Psoas muscle (tissue), 8 donors: ENCODE data around the gene KITLG. TPM values are rescaled to one million over a fixed set of nuclear protein-coding genes. Genes with fewer than 3 reads are reported as not detected.

ENCODE experiments used
- ATAC-seq, 4 donors: fragments of 200-7000 bp; cut with Tn5 transposase; one replicate each; pipeline ENCODE4 v1.9.1; 2020; ENCODE audit warnings: moderate library complexity in 3 of 4, mild to moderate bottlenecking in 2 of 4
- DNase-seq, 2 donors: peaks; one replicate each; pipeline ENCODE4 v3.0.0-alpha.2; 2020
- H3K27ac ChIP-seq: fragments of 200-600 bp; one replicate; pipeline ENCODE4 v1.8.0; 2022
- H3K27me3 ChIP-seq, 3 donors: fragments of 200-600 bp in 1 of 3; one replicate each; pipeline versions ENCODE4 v1.6.1 to v1.8.0; 2013 to 2022; ENCODE audit warnings: low read length in 2 of 3, mild to moderate bottlenecking in 2 of 3, moderate library complexity in 1 of 3; ENCODE audit not compliant: insufficient read depth in 3 of 3
- H3K36me3 ChIP-seq, 2 donors: fragments of 200-600 bp in 1 of 2; one replicate each; pipeline versions ENCODE4 v1.6.1 to v1.8.0; 2013 to 2022; ENCODE audit warnings: low read depth in 1 of 2, mild to moderate bottlenecking in 1 of 2, moderate library complexity in 1 of 2; ENCODE audit not compliant: insufficient read depth in 1 of 2
- H3K4me1 ChIP-seq: fragments of 200-600 bp; one replicate; pipeline ENCODE4 v1.8.0; 2022
- H3K4me3 ChIP-seq: fragments of 200-600 bp; one replicate; pipeline ENCODE4 v1.8.0; 2022; ENCODE audit warnings: mild to moderate bottlenecking
- H3K9me3 ChIP-seq: fragments of 200-600 bp; one replicate; pipeline ENCODE4 v1.8.0; 2022
- WGBS, 3 donors: extraction: QIAGEN DNeasy Blood & Tissue Kit; methylation state at CpG; one replicate each; pipeline versions ENCODE4 v1.1.6 to v1.1.7; 2013; 5-methylcytosine and 5-hydroxymethylcytosine counted together
- intact Hi-C, 2 donors: fragments of 100-400 bp; cut with DNase I; formaldehyde crosslinking; loops; one replicate each; pipeline versions ENCODE4 v1.11.0 to v1.14.2; 2022
- polyA plus RNA-seq, 3 donors: library from polyadenylated mRNA; stranded (reverse); fragments of 200-250 nt; gene quantifications; one replicate each; pipeline ENCODE4 v1.2.3, GENCODE V29; 2013
- total RNA-seq, 4 donors: library from RNA; stranded (reverse); fragmentation: NEBNext Ultra II Directional in 2 of 4; extraction: Animal tissue kit (Norgen Biotek cat#: 25700) in 2 of 4; gene quantifications; one replicate each; pipeline versions ENCODE4 v1.2.1 to v1.2.4, GENCODE V29; 2021 to 2023
- TF ChIP-seq, protein P1 (sequence below): fragments of 200-600 bp; IDR thresholded peaks from one replicate; pipeline ENCODE4 v1.8.0; 2022; ENCODE audit warnings: antibody characterized with exemption
- donor health status: healthy with polysubstance abuse.
- donor health status: DM: no; HTN: no; CAD: no; lungs with moderate emphysema.
- donor health status: Bipolar disorder and iron deficiency.
- donor health status: healthy.
- donor health status: DM: yes; HTN: yes; CAD: no.
- donor health status: DM: no; HTN: no; CAD: no.
- donor health status: DM: no; HTN: no; CAD: no.
- donor health status: DM: yes; HTN: yes; CAD: no.

Gene KITLG
- total and polyA plus RNA-seq, 7 donors, result 1.5 to 11.5 (median 4.1) TPM

DNA sequence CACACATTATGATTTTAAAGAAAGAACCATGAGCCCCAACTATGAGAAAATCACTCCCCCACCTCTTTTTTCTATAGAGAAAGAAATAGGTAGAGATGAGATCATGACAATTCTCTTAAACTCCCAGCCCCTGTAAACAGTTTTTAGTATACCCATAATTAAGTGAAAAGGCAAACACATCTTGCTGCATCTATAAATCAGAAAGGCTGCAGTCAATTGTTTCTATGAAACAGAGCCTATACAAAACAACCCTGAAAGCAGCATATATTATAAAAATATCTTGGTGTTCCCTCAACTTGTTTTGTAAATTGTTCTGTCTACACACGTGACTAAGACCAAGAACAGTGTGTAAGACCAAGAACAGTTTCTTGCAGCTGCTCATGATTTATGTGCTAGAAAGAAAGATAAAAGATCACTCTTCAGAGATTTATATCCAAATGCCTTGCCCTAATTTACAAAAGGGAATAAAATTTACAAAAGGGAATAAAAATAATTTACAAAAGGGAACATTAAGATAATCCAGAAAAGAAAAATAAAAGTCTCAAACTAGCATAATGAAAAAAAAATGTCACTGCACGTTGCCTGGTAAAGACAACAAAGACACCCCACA lies 4.8 kb downstream of the KITLG start:
- WGBS, 3 donors, result 58 to 68% (median 65%) methylated on average over 2 of the region's 2 CpGs
- intact Hi-C loops, result loop anchor here in 1 of 2 donors (5.0 kb wide), 1 partner anchor 62 kb away; no protein-coding TSS in a partner anchor
- H3K9me3 ChIP-seq, result no peaks in the 10 kb centered on the region
- no peaks in the 10 kb centered on the region for H3K36me3 ChIP-seq
- peaks cover 4% of the 10 kb centered on the region for H3K4me1 ChIP-seq
- ATAC-seq (no peak), DNase-seq (no peak)
- H3K27ac ChIP-seq, result no peak overlapping the region
- no peaks in the 10 kb centered on the region for H3K27me3 ChIP-seq
- peak overlapping the region; percentile 87 for H3K4me3 ChIP-seq
- TF ChIP-seq, protein P1, sequence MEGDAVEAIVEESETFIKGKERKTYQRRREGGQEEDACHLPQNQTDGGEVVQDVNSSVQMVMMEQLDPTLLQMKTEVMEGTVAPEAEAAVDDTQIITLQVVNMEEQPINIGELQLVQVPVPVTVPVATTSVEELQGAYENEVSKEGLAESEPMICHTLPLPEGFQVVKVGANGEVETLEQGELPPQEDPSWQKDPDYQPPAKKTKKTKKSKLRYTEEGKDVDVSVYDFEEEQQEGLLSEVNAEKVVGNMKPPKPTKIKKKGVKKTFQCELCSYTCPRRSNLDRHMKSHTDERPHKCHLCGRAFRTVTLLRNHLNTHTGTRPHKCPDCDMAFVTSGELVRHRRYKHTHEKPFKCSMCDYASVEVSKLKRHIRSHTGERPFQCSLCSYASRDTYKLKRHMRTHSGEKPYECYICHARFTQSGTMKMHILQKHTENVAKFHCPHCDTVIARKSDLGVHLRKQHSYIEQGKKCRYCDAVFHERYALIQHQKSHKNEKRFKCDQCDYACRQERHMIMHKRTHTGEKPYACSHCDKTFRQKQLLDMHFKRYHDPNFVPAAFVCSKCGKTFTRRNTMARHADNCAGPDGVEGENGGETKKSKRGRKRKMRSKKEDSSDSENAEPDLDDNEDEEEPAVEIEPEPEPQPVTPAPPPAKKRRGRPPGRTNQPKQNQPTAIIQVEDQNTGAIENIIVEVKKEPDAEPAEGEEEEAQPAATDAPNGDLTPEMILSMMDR, result no peak

DNA sequence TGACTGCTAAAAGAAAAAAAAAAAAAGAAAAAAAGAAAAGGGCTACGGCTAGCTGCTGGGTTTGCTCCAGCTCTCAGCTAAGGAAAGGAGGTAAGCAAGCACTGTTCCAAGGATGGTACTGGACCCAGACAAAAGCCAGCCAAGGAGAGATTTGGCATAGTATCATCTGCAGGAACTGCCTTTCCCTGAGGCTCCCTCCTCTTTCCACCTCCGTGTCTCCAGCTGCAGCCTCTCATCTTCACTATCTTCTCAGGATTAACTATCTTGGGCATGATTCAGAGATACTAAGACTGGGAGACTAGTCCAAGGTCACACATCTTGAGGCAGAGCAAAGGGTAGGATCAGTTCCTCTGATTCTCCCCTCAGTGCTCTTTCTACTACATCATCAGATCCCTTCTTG lies 6.0 kb downstream of the KITLG start:
- H3K4me1 ChIP-seq, result peaks cover 4% of the 10 kb centered on the region
- WGBS, 3 donors, result 37 to 50% (median 38%) methylated on average over 2 of the region's 2 CpGs
- H3K36me3 ChIP-seq, result no peaks in the 10 kb centered on the region
- no peak overlapping the region for H3K27ac ChIP-seq
- no peak for ATAC-seq
- H3K9me3 ChIP-seq, result no peaks in the 10 kb centered on the region
- intact Hi-C loops, result no loop called here
- peak overlapping the region; percentile 9 for H3K4me3 ChIP-seq
- TF ChIP-seq, protein P1, result no peak
- no peaks in the 10 kb centered on the region for H3K27me3 ChIP-seq
- no peak for DNase-seq

DNA sequence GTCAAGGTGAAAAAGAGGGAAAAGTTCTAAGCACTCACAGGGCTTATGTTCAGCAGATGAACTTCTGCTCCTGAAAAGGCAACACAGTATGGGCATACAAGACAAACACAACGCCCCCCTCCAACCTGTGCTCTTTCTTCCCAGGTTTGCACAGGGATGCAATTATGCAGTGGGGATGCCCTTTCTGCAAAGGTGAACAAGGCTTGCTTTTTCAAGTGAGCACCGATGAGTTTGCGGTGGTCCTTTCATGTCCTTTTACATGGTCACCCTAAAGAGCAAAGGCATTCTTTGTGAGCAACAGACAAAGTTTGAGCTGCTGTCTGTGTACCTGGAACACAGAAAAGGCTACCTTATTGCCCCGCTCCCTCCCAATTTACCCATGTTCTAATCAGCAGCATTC lies 6.7 kb downstream of the KITLG start:
- no peaks in the 10 kb centered on the region for H3K27me3 ChIP-seq
- WGBS, 3 donors, result 90 to 96% (median 92%) methylated on average over 4 of the region's 4 CpGs
- no peak overlapping the region for H3K4me3 ChIP-seq
- no peak for ATAC-seq
- no peak overlapping the region for H3K27ac ChIP-seq
- no peak for DNase-seq
- peaks cover 4% of the 10 kb centered on the region for H3K4me1 ChIP-seq
- TF ChIP-seq, protein P1, result no peak
- H3K9me3 ChIP-seq, result no peaks in the 10 kb centered on the region
- no peaks in the 10 kb centered on the region for H3K36me3 ChIP-seq
- intact Hi-C loops, result no loop called here

DNA sequence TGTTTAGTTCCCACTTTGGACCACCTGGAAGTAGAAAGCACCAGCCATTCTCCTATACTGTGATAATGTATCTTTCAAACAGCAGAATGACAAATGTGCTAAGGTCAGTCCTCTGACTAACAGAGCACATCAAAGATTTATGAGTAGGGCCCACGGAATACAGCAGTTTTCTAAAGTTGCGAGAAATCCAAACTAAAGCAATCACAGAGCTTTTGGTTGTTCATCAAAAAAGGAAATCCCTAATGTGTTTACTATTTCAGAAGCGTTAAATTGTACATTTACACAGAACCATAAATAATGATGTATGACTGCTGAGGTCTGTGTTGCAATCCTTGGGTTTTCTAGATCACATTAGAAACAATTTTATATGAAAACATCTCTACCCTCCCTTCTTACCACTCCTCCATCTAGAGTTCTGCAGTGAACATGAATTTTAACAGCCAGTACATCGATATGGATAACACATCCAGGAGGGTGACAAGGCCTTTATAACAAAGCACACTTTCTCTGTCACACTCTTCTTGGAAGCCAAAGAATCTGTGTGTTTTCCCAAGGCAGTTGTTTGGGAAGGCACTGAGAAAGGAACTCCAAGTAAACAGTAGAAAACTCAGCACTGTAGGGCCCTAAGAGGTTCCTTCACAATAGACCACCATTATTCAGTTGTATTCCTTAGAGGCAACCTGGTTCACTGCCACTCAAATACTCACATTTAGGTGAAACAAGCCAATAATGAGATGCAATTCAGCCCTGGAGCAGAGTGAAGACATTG lies 7.3 kb downstream of the KITLG start:
- DNase-seq (no peak), ATAC-seq (no peak)
- Histone ChIP-seq H3K9me3 (no peaks in the 10 kb centered on the region), H3K36me3 (no peaks in the 10 kb centered on the region), H3K27ac (no peak overlapping the region), H3K4me1 (peaks cover 4% of the 10 kb centered on the region), H3K4me3 (no peak overlapping the region), H3K27me3 (no peaks in the 10 kb centered on the region)
- intact Hi-C loops, result no loop called here
- 51 to 59% (median 51%) methylated on average over 4 of the region's 4 CpGs for WGBS, 3 donors
- TF ChIP-seq, protein P1, result no peak
